K562 (cell line): ENCODE data around the gene MACF1. TPM values are rescaled to one million over a fixed set of nuclear protein-coding genes. Genes with fewer than 3 reads are reported as not detected.

Experiments used
- CHD1 ChIP-seq: fragments of 200-600 bp; sonication (generic); IDR thresholded peaks from one replicate; pipeline ENCODE4 v1.6.1; 2012; ENCODE audit warnings: mild to moderate bottlenecking, moderate library complexity, low read length, inconsistent platforms
- FOS ChIP-seq: IDR thresholded peaks from 3 replicates; pipeline ENCODE4 v1.6.1; 2011; ENCODE audit not compliant: insufficient read length; ENCODE audit errors: extremely low read depth
- HMBOX1 ChIP-seq: sonication (generic); IDR thresholded peaks from 2 replicates; pipeline ENCODE4 v1.6.1; 2016
- MYC ChIP-seq, 2 experiments: fragments of 250-450 bp in 1 of 2; sonication (Bioruptor Pico) in 1 of 2; IDR thresholded peaks; 2 replicates each; pipeline versions ENCODE4 v1.5.1 to v1.6.1; 2012 to 2021; ENCODE audit warnings: low read depth in 2 of 2, borderline replicate concordance in 1 of 2, improper control_type of control experiment in 1 of 2, low read length in 1 of 2, mild to moderate bottlenecking in 1 of 2, moderate library complexity in 1 of 2
- NR1H2 ChIP-seq: sonication (generic); formaldehyde crosslinking; IDR thresholded peaks from 2 replicates; pipeline ENCODE4 v1.4.0; 2020; ENCODE audit warnings: mild to moderate bottlenecking, missing genetic modification reagents
- NR2C2 ChIP-seq, 2 experiments: fragments of 200-800 bp in 1 of 2; sonication (Bioruptor generic) in 1 of 2; sonication (generic) in 1 of 2; formaldehyde crosslinking in 1 of 2; IDR thresholded peaks; 2 replicates each; pipeline versions ENCODE4 v1.6.1 to v1.8.0; 2016 to 2022; ENCODE audit warnings: mild to moderate bottlenecking in 1 of 2, missing compliant biosample characterization in 1 of 2, missing genetic modification characterization in 1 of 2, missing genetic modification reagents in 1 of 2
- NR2F6 ChIP-seq: fragments of 450-650 bp; formaldehyde crosslinking; IDR thresholded peaks from 2 replicates; pipeline ENCODE4 v1.4.0; 2020; ENCODE audit warnings: mild to moderate bottlenecking
- POLR2B ChIP-seq: fragments of 450-650 bp; IDR thresholded peaks from 2 replicates; pipeline ENCODE4 v1.6.1; 2018; ENCODE audit warnings: low read depth; ENCODE audit not compliant: partially characterized antibody
- PURB ChIP-seq: sonication (generic); formaldehyde crosslinking; IDR thresholded peaks from 2 replicates; pipeline ENCODE4 v1.9.0; 2021; ENCODE audit warnings: low read depth, mild to moderate bottlenecking, missing genetic modification reagents
- RBFOX2 ChIP-seq: fragments of 200-400 bp; formaldehyde crosslinking; IDR thresholded peaks from 2 replicates; pipeline ENCODE4 v1.6.1; 2017; ENCODE audit warnings: low read depth, mild to moderate bottlenecking, low read length, moderate library complexity
- RCOR1 ChIP-seq, 2 experiments: IDR thresholded peaks; 2 replicates each; pipeline ENCODE4 v1.6.1; 2012; ENCODE audit warnings: low read depth in 2 of 2, low read length in 2 of 2, borderline replicate concordance in 1 of 2, improper control_type of control experiment in 1 of 2
- SMAD1 ChIP-seq: fragments of 150-350 bp; IDR thresholded peaks from 2 replicates; pipeline ENCODE4 v1.6.1; 2014; ENCODE audit warnings: low read length, low read depth; ENCODE audit not compliant: partially characterized antibody
- TAF1 ChIP-seq: IDR thresholded peaks from 2 replicates; pipeline ENCODE4 v1.6.1; 2011; ENCODE audit warnings: mild to moderate bottlenecking, low read length, moderate library complexity; ENCODE audit not compliant: insufficient read depth, control insufficient read depth, severe bottlenecking; ENCODE audit errors: extremely low read depth
- THAP7 ChIP-seq: fragments of 250-450 bp; sonication (Bioruptor Pico); IDR thresholded peaks from 2 replicates; pipeline ENCODE4 v1.5.0; 2021
- ZNF140 ChIP-seq: fragments of 250-450 bp; sonication (Bioruptor Pico); IDR thresholded peaks from 2 replicates; pipeline ENCODE4 v1.8.0; 2021; ENCODE audit warnings: moderate library complexity, mild to moderate bottlenecking, inconsistent platforms
- ZNF212 ChIP-seq: fragments of 450-650 bp; formaldehyde crosslinking; IDR thresholded peaks from 2 replicates; pipeline ENCODE4 v1.4.0; 2020; ENCODE audit warnings: mild to moderate bottlenecking
- ZNF512 ChIP-seq: IDR thresholded peaks from 2 replicates; pipeline ENCODE4 v1.6.1; 2016; ENCODE audit warnings: missing genetic modification characterization, missing compliant biosample characterization
- polyA plus RNA-seq, 8 experiments: library from polyadenylated mRNA; depleted of rRNA in 4 of 8; stranded (reverse) in 5 of 8; unstranded in 3 of 8; fragments of >200 nt; fragmentation: Nextera tagmentation in 2 of 8; fragmentation: Illumina TruSeq in 1 of 8; extraction: Ambion mirVana in 2 of 8; extraction: Trizol in 1 of 8; gene quantifications; 2 replicates each; pipeline versions ENCODE4 v1.2.1 to v1.2.3, GENCODE V29; 2011 to 2014; ENCODE audit warnings: inconsistent platforms in 1 of 8, missing spikeins in 1 of 8
- total RNA-seq, 7 experiments: library from RNA; depleted of rRNA in 6 of 7; stranded (reverse); fragments of >200 nt in 6 of 7; fragmentation: Illumina TruSeq in 2 of 7; extraction: Trizol in 2 of 7; gene quantifications; 2 replicates each; pipeline versions ENCODE4 v1.2.1 to v1.2.3, GENCODE V29; 2011 to 2021; ENCODE audit warnings: low replicate concordance in 1 of 7
- TF ChIP-seq, protein P1 (sequence below): sonication (generic); formaldehyde crosslinking; IDR thresholded peaks from 2 replicates; pipeline ENCODE4 v1.8.1; 2023; ENCODE audit warnings: missing genetic modification reagents, mild to moderate bottlenecking, borderline replicate concordance

The MACF1 gene
- total and polyA plus RNA-seq, 9 of the 15 experiments (the other 6 are each of a cell fraction or from before 2014, with no cell fraction given), result 13.2 to 232 (median 112) TPM

GRCh38 chr1:39272027-39272797, 67.7 kb downstream of the MACF1 start (continued):
- TF ChIP-seq NR2F6 (CRISPR knock-in tag) (no peak), ZNF212 (CRISPR knock-in tag) (no peak), CHD1 (no peak), POLR2B (no peak), RBFOX2 (no peak), TAF1 (no peak), ZNF512 (tag) (no peak), HMBOX1 (no peak), MYC (IDR thresholded peaks at IDR 0.05; ENCODE audit: low read depth, low read length) (no peak), MYC (CRISPR knock-in tag; IDR thresholded peaks at IDR 0.05; ENCODE audit: borderline replicate concordance, low read depth) (no peak), FOS (no peak), SMAD1 (no peak), RCOR1 (IDR thresholded peaks at IDR 0.05; ENCODE audit: borderline replicate concordance in 1 of 2, low read depth in 2 of 2, low read length in 2 of 2) (peak in 1 of 2 experiments; percentile 72; a peak in 1 of 4 replicates), PURB (no peak), NR2C2 (CRISPR knock-in tag; IDR thresholded peaks at IDR 0.05) (no peak), NR2C2 (tag; IDR thresholded peaks at IDR 0.05) (peak; percentile 80), THAP7 (CRISPR knock-in tag) (no peak), NR1H2 (CRISPR knock-in tag) (no peak), ZNF140 (no peak)
- TF ChIP-seq, protein P1, sequence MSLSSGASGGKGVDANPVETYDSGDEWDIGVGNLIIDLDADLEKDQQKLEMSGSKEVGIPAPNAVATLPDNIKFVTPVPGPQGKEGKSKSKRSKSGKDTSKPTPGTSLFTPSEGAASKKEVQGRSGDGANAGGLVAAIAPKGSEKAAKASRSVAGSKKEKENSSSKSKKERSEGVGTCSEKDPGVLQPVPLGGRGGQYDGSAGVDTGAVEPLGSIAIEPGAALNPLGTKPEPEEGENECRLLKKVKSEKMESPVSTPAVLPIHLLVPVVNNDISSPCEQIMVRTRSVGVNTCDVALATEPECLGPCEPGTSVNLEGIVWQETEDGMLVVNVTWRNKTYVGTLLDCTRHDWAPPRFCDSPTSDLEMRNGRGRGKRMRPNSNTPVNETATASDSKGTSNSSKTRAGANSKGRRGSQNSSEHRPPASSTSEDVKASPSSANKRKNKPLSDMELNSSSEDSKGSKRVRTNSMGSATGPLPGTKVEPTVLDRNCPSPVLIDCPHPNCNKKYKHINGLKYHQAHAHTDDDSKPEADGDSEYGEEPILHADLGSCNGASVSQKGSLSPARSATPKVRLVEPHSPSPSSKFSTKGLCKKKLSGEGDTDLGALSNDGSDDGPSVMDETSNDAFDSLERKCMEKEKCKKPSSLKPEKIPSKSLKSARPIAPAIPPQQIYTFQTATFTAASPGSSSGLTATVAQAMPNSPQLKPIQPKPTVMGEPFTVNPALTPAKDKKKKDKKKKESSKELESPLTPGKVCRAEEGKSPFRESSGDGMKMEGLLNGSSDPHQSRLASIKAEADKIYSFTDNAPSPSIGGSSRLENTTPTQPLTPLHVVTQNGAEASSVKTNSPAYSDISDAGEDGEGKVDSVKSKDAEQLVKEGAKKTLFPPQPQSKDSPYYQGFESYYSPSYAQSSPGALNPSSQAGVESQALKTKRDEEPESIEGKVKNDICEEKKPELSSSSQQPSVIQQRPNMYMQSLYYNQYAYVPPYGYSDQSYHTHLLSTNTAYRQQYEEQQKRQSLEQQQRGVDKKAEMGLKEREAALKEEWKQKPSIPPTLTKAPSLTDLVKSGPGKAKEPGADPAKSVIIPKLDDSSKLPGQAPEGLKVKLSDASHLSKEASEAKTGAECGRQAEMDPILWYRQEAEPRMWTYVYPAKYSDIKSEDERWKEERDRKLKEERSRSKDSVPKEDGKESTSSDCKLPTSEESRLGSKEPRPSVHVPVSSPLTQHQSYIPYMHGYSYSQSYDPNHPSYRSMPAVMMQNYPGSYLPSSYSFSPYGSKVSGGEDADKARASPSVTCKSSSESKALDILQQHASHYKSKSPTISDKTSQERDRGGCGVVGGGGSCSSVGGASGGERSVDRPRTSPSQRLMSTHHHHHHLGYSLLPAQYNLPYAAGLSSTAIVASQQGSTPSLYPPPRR, result no peak
